HG03378 (cell line): Measurements from ENCODE around the gene SEPTIN12.
"Not testable (repeated sequence)": the region's sequence is repeated elsewhere in the genome, so short reads cannot be mapped to it uniquely, and the experiment has no call there.

ENCODE experiments used
- ATAC-seq: cut with Tn5 transposase; IDR thresholded peaks from one replicate; pipeline ENCODE4 v1.9.1; 2021; ENCODE audit warnings: mild to moderate bottlenecking, moderate library complexity; ENCODE audit not compliant: unreplicated experiment

Gene SEPTIN12

GRCh38 chr16:4785758-4786433 is 2.2 kb downstream of the SEPTIN12 start:
- no peak for ATAC-seq

- ATAC-seq: not testable (repeated sequence)
Observed at GRCh38 chr16:4784444-4784987, 3.6 kb downstream of the SEPTIN12 start.

DNA sequence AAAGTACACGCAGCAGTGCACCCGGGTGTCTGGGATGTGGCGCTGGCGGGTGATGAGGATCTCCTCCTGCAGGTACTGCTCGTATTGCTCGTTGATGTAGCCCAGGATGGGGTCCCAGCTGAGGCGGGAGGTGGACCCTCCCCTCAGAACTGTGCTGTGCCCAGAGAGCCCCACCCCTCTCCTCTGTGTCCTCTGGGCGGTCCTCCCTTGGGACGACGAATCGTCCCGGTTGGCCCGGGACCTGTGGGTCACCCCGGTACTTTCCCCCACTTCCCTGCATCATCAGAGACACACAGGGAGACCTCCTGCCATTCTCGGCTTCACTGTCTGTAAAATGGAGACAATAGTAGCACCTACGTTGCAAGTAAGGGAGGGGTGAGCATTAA is 4.2 kb downstream of the SEPTIN12 start:
- no peak for ATAC-seq

DNA sequence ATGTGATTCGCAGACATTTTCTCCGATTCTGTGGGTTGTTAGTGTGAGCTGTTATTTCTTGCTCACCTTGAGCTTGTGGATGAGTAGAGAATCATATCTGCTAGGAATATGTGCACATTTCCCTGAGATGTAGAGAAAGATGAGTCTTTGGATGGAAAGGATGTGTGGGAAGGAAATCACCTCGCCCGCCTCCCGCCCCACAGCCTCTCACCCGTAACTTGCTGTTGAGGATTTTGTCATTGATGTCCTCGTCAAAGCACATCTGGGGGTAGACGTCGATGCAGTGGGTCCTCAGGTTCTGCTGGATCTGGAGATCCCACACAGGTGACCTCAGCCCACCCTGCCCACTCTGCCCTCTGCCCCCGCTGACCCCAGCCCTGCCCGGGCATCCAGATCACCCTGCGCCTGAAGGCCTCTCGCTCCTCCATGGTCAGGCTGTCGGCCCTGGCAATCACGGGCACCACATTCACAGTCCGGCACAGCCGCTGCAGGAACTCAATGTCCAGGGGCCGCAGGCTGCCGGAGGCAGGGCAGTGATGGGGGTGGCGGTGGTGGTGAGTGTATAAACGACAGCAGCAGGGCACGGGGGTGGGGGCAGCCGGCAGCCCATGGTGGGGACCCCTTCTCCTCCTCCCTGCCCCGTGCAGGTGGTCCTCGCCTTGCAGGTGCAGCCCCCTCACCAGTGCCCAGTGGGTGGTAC is 4.7 kb downstream of the SEPTIN12 start:
- ATAC-seq: no peak

- no peak for ATAC-seq
Observed at GRCh38 chr16:4780235-4780634, 7.9 kb downstream of the SEPTIN12 start.

DNA sequence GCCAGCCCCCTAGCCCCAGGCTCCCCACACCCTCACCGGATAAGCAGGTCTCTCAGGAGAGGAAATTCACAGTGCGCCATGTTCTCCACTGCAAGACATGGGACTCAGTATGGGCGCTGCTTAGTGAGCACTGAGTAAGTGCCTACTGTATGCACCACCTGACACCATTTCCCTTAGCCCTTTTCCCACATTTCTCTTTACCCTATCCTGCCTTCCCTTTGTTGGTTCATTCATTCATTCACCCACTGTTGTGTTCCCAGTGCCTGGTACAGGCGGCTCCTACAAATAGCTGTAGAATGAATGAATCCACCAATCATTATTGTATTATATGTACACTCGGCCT is 10.1 kb downstream of the SEPTIN12 start:
- ATAC-seq: no peak

DNA sequence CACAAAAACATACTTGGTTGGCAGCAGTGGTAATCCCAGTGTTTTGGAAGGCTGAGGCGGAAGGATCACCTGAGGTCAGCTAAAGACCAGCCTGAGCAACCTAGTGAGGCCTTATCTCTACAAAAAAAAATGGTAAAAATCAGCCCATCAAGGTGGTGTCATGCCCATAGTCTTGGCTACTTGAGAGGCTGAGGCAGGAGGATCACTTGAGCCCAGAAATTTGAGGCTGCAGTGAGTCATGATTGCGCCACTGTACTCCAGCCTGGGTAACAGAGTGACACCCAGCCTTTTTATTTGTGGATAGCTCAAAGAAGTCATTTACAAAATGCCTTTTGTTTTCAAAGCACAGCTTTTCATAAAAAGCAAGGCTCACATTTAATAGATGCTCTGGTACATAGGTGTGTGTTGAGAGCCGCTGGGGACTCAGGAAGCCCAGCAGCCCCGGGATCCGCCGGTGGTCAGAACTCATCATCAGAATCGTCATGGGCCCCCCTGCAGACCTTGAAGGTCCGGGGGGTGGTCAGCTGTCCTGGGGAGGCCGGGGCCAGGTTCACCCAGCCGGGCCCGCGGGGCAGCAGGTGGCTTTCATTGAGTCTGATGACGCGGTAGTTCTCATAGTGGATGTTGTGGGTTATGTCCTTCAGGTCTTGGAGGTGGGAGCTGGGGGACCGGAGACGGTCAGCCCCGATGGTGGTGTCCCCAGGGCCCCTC is 10.7 kb downstream of the SEPTIN12 start:
- ATAC-seq: no peak

DNA sequence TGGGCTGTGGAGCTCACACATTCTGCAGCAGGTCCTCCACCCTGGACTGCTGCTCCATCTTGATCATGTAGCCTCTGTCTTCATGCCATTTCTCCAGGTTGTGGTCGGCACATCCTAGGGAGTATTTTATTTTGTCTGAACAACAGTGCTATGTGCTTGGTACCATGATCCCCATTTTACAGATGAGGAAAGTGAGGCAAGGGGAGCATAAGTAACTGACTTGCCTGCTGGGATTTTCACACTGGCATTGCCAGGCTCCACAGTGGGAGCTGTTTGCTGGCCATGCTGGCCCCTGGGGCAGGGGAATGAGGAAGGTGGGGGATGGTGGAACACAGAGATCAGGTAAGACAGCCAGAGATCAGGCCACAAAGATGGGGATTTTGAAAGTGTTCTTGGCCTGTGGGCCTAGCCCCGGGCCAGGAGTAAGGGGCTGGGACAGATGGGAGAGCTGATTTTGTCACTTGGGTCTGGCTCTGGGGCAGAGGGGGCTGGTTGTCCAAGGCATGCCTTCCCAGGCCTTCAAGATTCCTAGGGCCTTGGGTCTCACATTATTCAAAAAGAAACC is 11.9 kb downstream of the SEPTIN12 start:
- no peak for ATAC-seq

- ATAC-seq: no peak
Observed at GRCh38 chr16:4775005-4775404, 13.1 kb downstream of the SEPTIN12 start.

- ATAC-seq: no peak
Observed at GRCh38 chr16:4772351-4772750, 15.8 kb downstream of the SEPTIN12 start.

- ATAC-seq: no peak
Observed at GRCh38 chr16:4771646-4772045, 16.5 kb downstream of the SEPTIN12 start.

DNA sequence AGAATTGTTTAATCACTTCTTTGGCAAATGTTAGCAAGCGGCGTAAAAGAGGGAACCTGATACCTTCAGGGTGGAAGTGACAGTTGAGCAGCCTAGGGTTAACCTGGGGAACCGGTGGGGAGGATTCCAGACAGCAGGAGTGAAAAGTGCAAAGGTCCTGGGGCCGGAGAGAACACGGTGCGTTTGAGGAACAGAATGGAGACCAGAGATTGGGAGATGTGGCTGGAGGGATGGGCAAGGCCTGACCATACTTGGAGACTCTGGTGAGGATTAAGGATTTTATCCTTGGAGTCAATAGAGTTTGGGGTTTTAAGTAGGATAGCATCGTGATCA is 18.9 kb downstream of the SEPTIN12 start:
- no peak for ATAC-seq

DNA sequence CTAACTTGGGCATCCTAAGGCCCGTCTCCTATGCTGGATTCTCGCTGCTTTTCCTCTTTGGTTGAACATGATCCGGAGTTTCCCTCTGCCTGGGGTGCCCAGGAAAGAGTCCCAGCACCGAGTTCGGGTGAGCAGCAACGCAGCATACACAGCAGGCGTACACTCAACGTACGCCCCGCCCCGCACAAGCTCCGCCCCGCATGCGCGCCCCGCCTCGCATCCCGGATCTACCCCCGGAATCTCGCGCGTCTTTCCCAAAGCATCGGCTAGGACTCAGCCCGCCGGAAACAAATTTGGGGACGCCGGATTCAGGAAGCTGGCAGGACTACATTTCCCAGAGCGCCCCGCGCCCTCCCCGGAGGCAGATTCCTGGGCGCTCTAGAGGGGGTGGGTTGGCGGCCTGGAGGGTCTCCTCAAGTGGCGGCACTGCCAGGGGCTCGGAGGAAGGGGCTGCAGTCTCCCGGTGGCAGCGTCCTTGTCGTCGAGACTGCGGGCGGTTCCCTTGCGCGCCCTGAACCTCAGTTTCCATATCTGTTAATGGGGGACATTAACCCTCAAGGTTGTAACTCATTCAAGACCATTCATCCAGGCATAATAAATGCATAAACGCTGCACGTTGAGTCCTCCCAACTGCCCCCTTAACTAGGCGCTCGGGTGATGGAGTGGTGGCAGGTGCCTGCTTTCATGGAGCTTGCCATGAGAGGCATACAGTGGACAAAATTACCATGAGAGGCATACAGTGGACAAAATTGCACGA is 19.4 kb downstream of the SEPTIN12 start:
- peak; percentile 48 for ATAC-seq

GRCh38 chr16:4767872-4768548 is 20.1 kb downstream of the SEPTIN12 start:
- ATAC-seq: peak; percentile 3

GRCh38 chr16:4766875-4767628 is 21.1 kb downstream of the SEPTIN12 start, which contains the start of gene ZNF500:
Gene ZNF500, minus strand, starts transcription at chr16:4767162. Its CDS starts 1,184 bp downstream, at chr16:4765978.
- peak; percentile 82 for ATAC-seq

GRCh38 chr16:4765511-4766474 is 22.4 kb downstream of the SEPTIN12 start:
- ATAC-seq: no peak

DNA sequence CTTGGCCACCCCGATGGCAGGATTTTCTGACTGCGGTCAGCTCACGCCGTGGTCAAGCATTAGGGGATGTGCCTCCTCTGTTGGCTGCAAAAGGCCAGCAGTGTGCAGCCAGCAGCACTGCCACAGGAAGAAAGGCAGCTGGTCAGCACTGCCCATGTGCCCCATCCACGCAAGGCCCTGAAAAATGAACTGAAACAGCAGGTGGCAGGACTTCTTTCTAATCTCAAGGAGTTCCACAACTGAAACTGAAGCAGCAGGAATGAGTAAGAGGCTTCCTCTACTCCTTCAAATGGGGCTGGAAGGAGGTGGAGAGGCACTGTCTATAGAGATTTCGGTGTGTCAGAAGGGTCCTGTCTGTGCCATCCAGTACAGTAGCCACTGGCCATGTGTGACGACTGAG is 24.4 kb downstream of the SEPTIN12 start:
- ATAC-seq: no peak

DNA sequence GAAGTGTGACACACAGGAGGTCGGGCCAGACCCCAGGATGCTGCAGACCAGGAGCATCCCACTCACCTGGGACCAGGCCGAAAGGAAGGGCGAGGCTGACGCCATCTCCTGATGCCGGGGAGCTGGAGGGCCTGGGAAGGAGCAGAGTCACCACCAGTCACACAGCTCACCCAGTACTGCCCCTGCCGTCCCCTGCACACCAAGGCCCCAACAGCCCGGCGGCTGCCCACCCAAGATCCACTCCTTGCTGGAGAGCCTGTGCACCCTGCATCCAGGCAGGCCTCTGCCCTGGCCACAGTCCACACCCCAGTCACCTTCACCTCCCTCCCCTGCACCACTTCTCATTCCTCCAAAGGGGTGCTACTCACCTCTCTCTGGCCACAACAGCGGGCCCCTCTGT is 25.9 kb downstream of the SEPTIN12 start:
- ATAC-seq: no peak
